Subcutaneous adipose tissue (tissue), 4 donors: ENCODE results near the gene EVI2A. TPM values are rescaled to one million over a fixed set of nuclear protein-coding genes. Genes with fewer than 3 reads are reported as not detected.

Experiments used
- CTCF ChIP-seq: fragments of 450-650 bp; IDR thresholded peaks from one replicate; pipeline ENCODE4 v1.5.1; 2016; ENCODE audit warnings: low read depth, mild to moderate bottlenecking, control low read depth, antibody characterized with exemption, moderate library complexity
- total RNA-seq, 4 donors: library from RNA; depleted of rRNA; stranded (reverse); fragments of >200 nt; gene quantifications; one replicate each; pipeline ENCODE4 v1.1.0, GENCODE V29; 2016

The EVI2A gene
- total RNA-seq, 4 donors from 2014 or later = 7.5 to 105 (median 29.4) TPM

DNA sequence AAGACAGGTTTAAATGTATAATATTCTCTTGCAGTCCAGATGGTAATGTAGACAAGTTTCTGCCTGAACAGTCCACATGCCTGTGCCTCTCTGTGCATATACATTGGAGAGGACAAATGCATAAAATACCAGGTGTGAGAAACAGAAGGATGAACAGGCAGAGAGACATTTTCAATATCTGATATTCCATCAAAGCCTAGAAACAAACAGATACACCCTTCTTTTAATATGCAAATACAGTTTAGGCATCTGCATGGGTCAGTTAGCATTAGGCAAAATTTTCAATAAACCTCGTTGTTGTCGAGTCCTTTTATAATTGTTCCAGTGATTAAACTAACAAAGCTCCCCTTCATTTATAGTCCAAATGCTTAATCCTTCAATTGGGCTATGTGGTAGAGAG, 25.3 kb downstream of the EVI2A start:
- TF ChIP-seq CTCF = no peak

DNA sequence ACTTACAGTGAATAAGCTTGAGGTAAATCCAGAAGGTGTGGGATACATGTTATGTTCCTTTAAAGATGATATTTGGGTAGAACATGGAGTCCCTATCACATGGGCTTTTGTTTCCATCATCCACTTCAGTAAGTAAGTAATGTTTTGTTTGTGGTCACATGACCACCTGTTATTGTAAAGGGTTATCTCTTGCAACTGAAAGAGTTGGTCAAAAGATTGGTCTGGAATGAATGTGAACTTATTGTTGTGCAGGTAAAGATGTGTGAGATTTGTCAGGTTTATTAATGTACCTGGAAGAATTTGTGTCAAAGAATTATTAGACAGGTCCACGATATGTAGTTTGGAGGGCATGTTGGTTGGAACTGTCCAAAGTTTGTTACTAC, 25.9 kb downstream of the EVI2A start:
- no peak for TF ChIP-seq CTCF

- no peak for TF ChIP-seq CTCF
Measured at GRCh38 chr17:31294820-31295488, 26.5 kb downstream of the EVI2A start.

DNA sequence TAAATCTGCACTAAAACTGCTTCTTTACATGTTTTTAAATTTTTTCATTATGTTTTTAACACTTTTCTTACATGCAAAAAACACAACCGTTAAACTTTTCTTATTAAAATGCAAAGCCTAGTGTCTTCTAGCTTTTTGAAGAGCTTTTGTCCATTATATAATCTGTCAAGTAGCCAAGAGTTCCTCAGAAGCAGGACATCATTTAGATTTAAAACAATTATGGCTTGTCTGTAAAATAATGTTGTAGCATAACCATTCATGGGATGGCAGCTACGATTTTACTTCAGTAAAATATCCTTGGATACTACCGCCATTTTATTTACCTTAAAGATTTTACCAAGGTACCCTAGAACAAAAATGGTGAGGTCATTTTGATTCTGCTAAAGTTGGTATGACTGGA, 27.2 kb downstream of the EVI2A start:
- no peak for TF ChIP-seq CTCF

GRCh38 chr17:31293581-31293980, 27.8 kb downstream of the EVI2A start:
- no peak for TF ChIP-seq CTCF

- TF ChIP-seq CTCF = no peak
Measured at GRCh38 chr17:31291820-31292219, 29.6 kb downstream of the EVI2A start.

GRCh38 chr17:31289790-31290189, 31.6 kb downstream of the EVI2A start:
- no peak for TF ChIP-seq CTCF
